MM.1S (cell line): ENCODE results near the gene DNAJC8.

Source experiments
- DNase-seq: peaks from one replicate; pipeline ENCODE4 v3.0.0-alpha.2; 2015
- H2AFZ ChIP-seq: fragments of 300-600 bp; sonication (generic); 2 replicates; pipeline ENCODE4 v1.6.0; 2016; ENCODE audit warnings: antibody characterized with exemption, low read length
- H3F3A ChIP-seq: fragments of 300-600 bp; sonication (generic); 2 replicates; pipeline ENCODE4 v1.6.1; 2016; ENCODE audit warnings: mild to moderate bottlenecking, antibody characterized with exemption, low read length, moderate library complexity, mixed read lengths; ENCODE audit not compliant: insufficient read depth
- H3K27ac ChIP-seq: fragments of 300-600 bp; sonication (generic); 2 replicates; pipeline ENCODE4 v1.5.1; 2016; ENCODE audit warnings: mild to moderate bottlenecking, low read length
- H3K27me3 ChIP-seq: fragments of 300-600 bp; sonication (generic); replicated peaks from 2 replicates; pipeline ENCODE4 v1.6.0; 2016; ENCODE audit warnings: low read length; ENCODE audit not compliant: insufficient read depth
- H3K36me3 ChIP-seq: fragments of 300-600 bp; sonication (generic); replicated peaks from 2 replicates; pipeline ENCODE4 v1.6.1; 2016; ENCODE audit warnings: mild to moderate bottlenecking, low read length, mixed read lengths; ENCODE audit not compliant: insufficient read depth
- H3K4me1 ChIP-seq: fragments of 300-600 bp; sonication (generic); 2 replicates; pipeline ENCODE4 v1.6.1; 2016; ENCODE audit warnings: low read length, mixed read lengths
- H3K4me2 ChIP-seq: fragments of 300-600 bp; sonication (generic); 2 replicates; pipeline ENCODE4 v1.6.0; 2016; ENCODE audit warnings: low read depth, low read length
- H3K4me3 ChIP-seq: fragments of 300-600 bp; sonication (generic); 2 replicates; pipeline ENCODE4 v1.5.1; 2016; ENCODE audit warnings: low read length, mixed read lengths
- H3K79me2 ChIP-seq: fragments of 300-600 bp; sonication (generic); 2 replicates; pipeline ENCODE4 v1.6.1; 2016; ENCODE audit warnings: mixed run types, low read length, mixed read lengths
- H3K9ac ChIP-seq: fragments of 300-600 bp; sonication (generic); 2 replicates; pipeline ENCODE4 v1.6.1; 2016; ENCODE audit warnings: low read length, mixed read lengths
- H3K9me2 ChIP-seq: fragments of 300-600 bp; sonication (generic); replicated peaks from 2 replicates; pipeline ENCODE4 v1.6.1; 2016; ENCODE audit warnings: mild to moderate bottlenecking, low read length, mixed read lengths; ENCODE audit not compliant: insufficient read depth
- H3K9me3 ChIP-seq: fragments of 300-600 bp; sonication (generic); replicated peaks from 2 replicates; pipeline ENCODE4 v1.6.1; 2016; ENCODE audit warnings: mild to moderate bottlenecking, low read length, mixed read lengths; ENCODE audit not compliant: insufficient read depth
- H4K20me1 ChIP-seq: fragments of 300-600 bp; sonication (generic); 2 replicates; pipeline ENCODE4 v1.6.1; 2016; ENCODE audit warnings: mild to moderate bottlenecking, low read length, moderate library complexity, mixed read lengths; ENCODE audit not compliant: insufficient read depth
- CTCF ChIP-seq: fragments of 300-600 bp; sonication (generic); IDR thresholded peaks from 2 replicates; pipeline ENCODE4 v1.5.1; 2016; ENCODE audit warnings: antibody characterized with exemption, low read length, mixed read lengths
- EZH2 ChIP-seq: fragments of 300-600 bp; sonication (generic); optimal IDR thresholded peaks from 2 replicates; pipeline ENCODE3; 2017; ENCODE audit warnings: low read depth, mild to moderate bottlenecking, antibody characterized with exemption, low read length, mixed read lengths
- EZH2phosphoT487 ChIP-seq: fragments of 300-600 bp; sonication (generic); IDR thresholded peaks from 2 replicates; pipeline ENCODE4 v1.6.1; 2018; ENCODE audit warnings: antibody characterized with exemption, low read length

The DNAJC8 gene

GRCh38 chr1:28267633-28268032 lies 34.8 kb upstream of the DNAJC8 start:
- Histone ChIP-seq H3K27me3 (no peaks in the 10 kb centered on the region), H3K27ac (no peak overlapping the region), H3K9ac (no peak overlapping the region), H3K4me2 (no peak overlapping the region), H3K4me3 (no peak overlapping the region), H3K79me2 (peaks cover 66% of the 10 kb centered on the region), H3K4me1 (no peaks in the 10 kb centered on the region), H2AFZ (no peak overlapping the region), H3F3A (no peaks in the 10 kb centered on the region), H3K36me3 (no peaks in the 10 kb centered on the region), H3K9me3 (no peaks in the 10 kb centered on the region), H4K20me1 (0 out of 2 replicates have a peak, but pooled peaks cover 3% of the 10 kb centered on the region), H3K9me2 (no peaks in the 10 kb centered on the region)
- no peak for TF ChIP-seq EZH2phosphoT487
- no peak for TF ChIP-seq EZH2
- no peak for TF ChIP-seq CTCF
- no peak for DNase-seq

- Histone ChIP-seq H3K27ac (no peak overlapping the region), H3K9me3 (no peaks in the 10 kb centered on the region), H3K36me3 (no peaks in the 10 kb centered on the region), H3F3A (no peaks in the 10 kb centered on the region), H3K4me1 (no peaks in the 10 kb centered on the region), H3K4me3 (no peak overlapping the region), H3K4me2 (no peak overlapping the region), H3K27me3 (no peaks in the 10 kb centered on the region), H2AFZ (no peak overlapping the region), H4K20me1 (0 out of 2 replicates have a peak, but pooled peaks cover 3% of the 10 kb centered on the region), H3K79me2 (peaks cover 71% of the 10 kb centered on the region), H3K9me2 (no peaks in the 10 kb centered on the region), H3K9ac (no peak overlapping the region)
- no peak for DNase-seq
- TF ChIP-seq EZH2 (no peak), EZH2phosphoT487 (no peak), CTCF (no peak)
These were observed 34.1 kb upstream of the DNAJC8 start for GRCh38 chr1:28266920-28267322.

- no peak for DNase-seq
- Histone ChIP-seq H2AFZ (no peak overlapping the region), H3K4me3 (no peak overlapping the region), H3F3A (no peaks in the 10 kb centered on the region), H3K27ac (no peak overlapping the region), H3K4me2 (no peak overlapping the region), H3K9me3 (no peaks in the 10 kb centered on the region), H3K9me2 (no peaks in the 10 kb centered on the region), H4K20me1 (peaks cover 3% of the 10 kb centered on the region; the same call in 1 of the 2 replicates), H3K27me3 (no peaks in the 10 kb centered on the region), H3K9ac (no peak overlapping the region), H3K4me1 (peaks cover 6% of the 10 kb centered on the region; the same call in 1 of the 2 replicates), H3K36me3 (no peaks in the 10 kb centered on the region), H3K79me2 (peaks cover 85% of the 10 kb centered on the region)
- TF ChIP-seq CTCF: no peak
- no peak for TF ChIP-seq EZH2phosphoT487
- TF ChIP-seq EZH2: no peak
These were observed 32.7 kb upstream of the DNAJC8 start for GRCh38 chr1:28265577-28265976.
